Ovary (tissue), 9 donors: ENCODE measurements around the gene HLCS. TPM values are rescaled to one million over a fixed set of nuclear protein-coding genes. Genes with fewer than 3 reads are reported as not detected.

Experiments
- DNase-seq, 5 donors: peaks; one replicate each; pipeline ENCODE4 v3.0.0-alpha.2; 2019 to 2020
- H3K27ac ChIP-seq, 2 donors: fragments of 200-600 bp; one replicate each; pipeline versions ENCODE4 v1.5.1 to v1.8.0; 2019 to 2022
- H3K27me3 ChIP-seq: fragments of 200-600 bp; one replicate; pipeline ENCODE4 v1.8.0; 2022
- H3K36me3 ChIP-seq: fragments of 200-600 bp; sonication (generic); one replicate; pipeline ENCODE4 v1.5.1; 2019
- H3K4me1 ChIP-seq: one replicate; pipeline ENCODE4 v1.8.1; 2013; ENCODE audit warnings: mild to moderate bottlenecking, moderate library complexity; ENCODE audit not compliant: insufficient read depth
- H3K4me3 ChIP-seq: fragments of 200-600 bp; sonication (generic); one replicate; pipeline ENCODE4 v1.5.1; 2017
- H3K9me3 ChIP-seq, 2 donors: fragments of 200-600 bp in 1 of 2; sonication (generic) in 1 of 2; one replicate each; pipeline versions ENCODE4 v1.5.1 to v1.8.1; 2013 to 2019; ENCODE audit warnings: mild to moderate bottlenecking in 1 of 2, moderate library complexity in 1 of 2
- CTCF ChIP-seq, 3 donors: fragments of 450-650 bp in 2 of 3; fragments of 200-600 bp in 1 of 3; IDR thresholded peaks; one replicate each; pipeline versions ENCODE4 v1.5.1 to v1.8.0; 2016 to 2022; ENCODE audit warnings: antibody characterized with exemption in 3 of 3, mild to moderate bottlenecking in 1 of 3
- EP300 ChIP-seq: sonication (generic); formaldehyde crosslinking; IDR thresholded peaks from one replicate; pipeline ENCODE4 v1.6.1; 2017; ENCODE audit warnings: antibody characterized with exemption
- POLR2A ChIP-seq: fragments of 450-650 bp; IDR thresholded peaks from one replicate; pipeline ENCODE4 v1.6.1; 2017; ENCODE audit warnings: antibody characterized with exemption, mild to moderate bottlenecking, moderate library complexity
- WGBS, 3 donors: extraction: QIAGEN DNeasy Blood & Tissue Kit in 1 of 3; methylation state at CpG; one replicate each; pipeline versions ENCODE4 v1.1.5 to v1.1.7; 2013 to 2017; 5-methylcytosine and 5-hydroxymethylcytosine counted together
- intact Hi-C, 4 donors: fragments of 100-400 bp; cut with DNase I; formaldehyde crosslinking; loops; one replicate each; pipeline versions ENCODE4 v1.11.0 to v1.15.1; 2022 to 2023
- polyA plus RNA-seq, 2 donors: library from polyadenylated mRNA; stranded (reverse); fragments of 200-250 nt in 1 of 2; fragments of 350-450 nt in 1 of 2; fragmentation: Illumina TruSeq in 1 of 2; extraction: RNeasy Lipid Tissue Mini Kit (QIAGEN cat#74804) in 1 of 2; gene quantifications; one replicate each; pipeline ENCODE4 v1.2.3, GENCODE V29; 2013 to 2014
- total RNA-seq, 7 donors: library from RNA; depleted of rRNA in 2 of 7; stranded (reverse); fragments of >200 nt in 2 of 7; fragmentation: NEBNext Ultra II Directional in 3 of 7; extraction: Animal tissue kit (Norgen Biotek cat#: 25700) in 3 of 7; gene quantifications; one replicate each; pipeline versions ENCODE4 v1.1.0 to v1.2.4, GENCODE V29; 2016 to 2023
- donor health status: DM: no; HTN: no; CAD: no; lungs with moderate emphysema.
- donor health status: DM: no; HTN: no; CAD: no.
- donor health status: Bipolar disorder and iron deficiency.
- donor health status: DM: yes; HTN: yes; CAD: no.
- donor health status: DM: no; HTN: no; CAD: no.
- donor health status: DM: yes; HTN: yes; CAD: no.

The HLCS gene
- total and polyA plus RNA-seq, 9 donors: 4.0 to 20.3 (median 12.4) TPM

GRCh38 chr21:36708286-36709029 lies 258.0 kb downstream of the HLCS start:
- H3K9me3 ChIP-seq: no peaks in the 10 kb centered on the region
- H3K27me3 ChIP-seq: peaks cover 22% of the 10 kb centered on the region
- no peaks in the 10 kb centered on the region for H3K36me3 ChIP-seq
- intact Hi-C loops: no loop called here
- no peak overlapping the region for H3K27ac ChIP-seq
- H3K4me1 ChIP-seq: no peaks in the 10 kb centered on the region
- no peak overlapping the region for H3K4me3 ChIP-seq
- no peak for TF ChIP-seq EP300
- DNase-seq: no peak
- 2 to 4% (median 4%) methylated on average over 39 to 44 of the region's 44 CpGs for WGBS, 3 donors

- H3K36me3 ChIP-seq: no peaks in the 10 kb centered on the region
- no peaks in the 10 kb centered on the region for H3K9me3 ChIP-seq
- 1 to 4% (median 3%) methylated on average over 46 to 53 of the region's 53 CpGs for WGBS, 3 donors
- H3K27ac ChIP-seq: no peak overlapping the region
- no peaks in the 10 kb centered on the region for H3K4me1 ChIP-seq
- no peak for DNase-seq
- H3K4me3 ChIP-seq: no peak overlapping the region
- peaks cover 22% of the 10 kb centered on the region for H3K27me3 ChIP-seq
- TF ChIP-seq EP300 (no peak), POLR2A (no peak)
- intact Hi-C loops: no loop called here
Measured at GRCh38 chr21:36707763-36708285, 258.6 kb downstream of the HLCS start.

GRCh38 chr21:36706951-36707762 lies 259.3 kb downstream of the HLCS start:
- Histone ChIP-seq H3K4me3 (no peak overlapping the region), H3K9me3 (no peaks in the 10 kb centered on the region), H3K4me1 (no peaks in the 10 kb centered on the region), H3K27ac (no peak overlapping the region), H3K27me3 (peaks cover 22% of the 10 kb centered on the region), H3K36me3 (no peaks in the 10 kb centered on the region)
- TF ChIP-seq POLR2A: no peak
- TF ChIP-seq EP300: no peak
- no peak for TF ChIP-seq CTCF (IDR thresholded peaks at IDR 0.05)
- WGBS, 3 donors: 14 to 21% (median 15%) methylated on average over 32 of the region's 32 CpGs
- intact Hi-C loops: no loop called here
- DNase-seq: no peak

- Histone ChIP-seq H3K27me3 (peaks cover 19% of the 10 kb centered on the region), H3K4me3 (no peak overlapping the region), H3K36me3 (no peaks in the 10 kb centered on the region), H3K9me3 (no peaks in the 10 kb centered on the region), H3K4me1 (no peaks in the 10 kb centered on the region), H3K27ac (no peak overlapping the region)
- intact Hi-C loops: no loop called here
- WGBS, 3 donors: 12 to 15% (median 13%) methylated on average over 13 of the region's 13 CpGs
- no peak for DNase-seq
- no peak for TF ChIP-seq CTCF (IDR thresholded peaks at IDR 0.05)
- no peak for TF ChIP-seq EP300
- no peak for TF ChIP-seq POLR2A
Measured at GRCh38 chr21:36706482-36706852, 260.0 kb downstream of the HLCS start.

GRCh38 chr21:36705679-36706481 lies 260.6 kb downstream of the HLCS start:
- no peak for DNase-seq
- no peak overlapping the region for H3K27ac ChIP-seq
- peaks cover 19% of the 10 kb centered on the region for H3K27me3 ChIP-seq
- peaks cover 3% of the 10 kb centered on the region for H3K4me1 ChIP-seq
- H3K36me3 ChIP-seq: no peaks in the 10 kb centered on the region
- TF ChIP-seq POLR2A (no peak), EP300 (no peak), CTCF (IDR thresholded peaks at IDR 0.05) (no peak)
- intact Hi-C loops: no loop called here
- no peaks in the 10 kb centered on the region for H3K9me3 ChIP-seq
- 11 to 15% (median 11%) methylated on average over 21 to 22 of the region's 22 CpGs for WGBS, 3 donors
- no peak overlapping the region for H3K4me3 ChIP-seq
